Fibroblast of the aortic adventitia (primary cell): ENCODE measurements around the gene HOXA4. TPM values are rescaled to one million over a fixed set of nuclear protein-coding genes. Genes with fewer than 3 reads are reported as not detected.

Experiments
- DNase-seq: peaks from one replicate; pipeline ENCODE4 v3.0.0-alpha.2; 2010; ENCODE audit warnings: low read depth
- H3K4me3 ChIP-seq: 2 replicates; pipeline ENCODE4 v1.5.1; 2011; ENCODE audit warnings: low read depth, mild to moderate bottlenecking, control low read depth, low read length, moderate library complexity
- total RNA-seq: library from RNA; depleted of rRNA; stranded (reverse); fragments of >200 nt; gene quantifications from 2 replicates; pipeline ENCODE4 v1.2.3, GENCODE V29; 2012; ENCODE audit warnings: low replicate concordance
- TF ChIP-seq, protein P1 (sequence below): IDR thresholded peaks from 2 replicates; pipeline ENCODE4 v1.5.1; 2011; ENCODE audit warnings: mild to moderate bottlenecking, low read length, control low read depth, inconsistent platforms; ENCODE audit not compliant: insufficient read depth

The HOXA4 gene
- total RNA-seq, 1 donor = 0.99 TPM

DNA sequence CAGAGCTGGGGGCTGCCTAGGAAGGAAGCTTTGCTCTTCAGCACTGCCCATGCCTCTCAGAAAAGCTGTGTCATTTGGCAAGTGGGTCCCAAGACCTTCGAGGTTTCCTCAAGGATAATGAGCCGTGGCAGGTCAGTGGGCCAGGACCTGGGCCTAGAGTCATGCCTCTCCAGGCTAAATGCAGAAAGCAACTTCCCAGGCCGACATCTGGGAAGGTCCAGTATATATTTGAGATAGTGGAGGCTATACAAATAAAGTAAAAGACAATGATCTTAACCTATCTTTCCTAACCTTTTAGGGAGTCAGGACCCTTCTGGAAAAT lies 45.9 kb upstream of the HOXA4 start:
- DNase-seq = no peak
- TF ChIP-seq, protein P1, sequence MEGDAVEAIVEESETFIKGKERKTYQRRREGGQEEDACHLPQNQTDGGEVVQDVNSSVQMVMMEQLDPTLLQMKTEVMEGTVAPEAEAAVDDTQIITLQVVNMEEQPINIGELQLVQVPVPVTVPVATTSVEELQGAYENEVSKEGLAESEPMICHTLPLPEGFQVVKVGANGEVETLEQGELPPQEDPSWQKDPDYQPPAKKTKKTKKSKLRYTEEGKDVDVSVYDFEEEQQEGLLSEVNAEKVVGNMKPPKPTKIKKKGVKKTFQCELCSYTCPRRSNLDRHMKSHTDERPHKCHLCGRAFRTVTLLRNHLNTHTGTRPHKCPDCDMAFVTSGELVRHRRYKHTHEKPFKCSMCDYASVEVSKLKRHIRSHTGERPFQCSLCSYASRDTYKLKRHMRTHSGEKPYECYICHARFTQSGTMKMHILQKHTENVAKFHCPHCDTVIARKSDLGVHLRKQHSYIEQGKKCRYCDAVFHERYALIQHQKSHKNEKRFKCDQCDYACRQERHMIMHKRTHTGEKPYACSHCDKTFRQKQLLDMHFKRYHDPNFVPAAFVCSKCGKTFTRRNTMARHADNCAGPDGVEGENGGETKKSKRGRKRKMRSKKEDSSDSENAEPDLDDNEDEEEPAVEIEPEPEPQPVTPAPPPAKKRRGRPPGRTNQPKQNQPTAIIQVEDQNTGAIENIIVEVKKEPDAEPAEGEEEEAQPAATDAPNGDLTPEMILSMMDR = no peak
- H3K4me3 ChIP-seq = no peak overlapping the region

DNA sequence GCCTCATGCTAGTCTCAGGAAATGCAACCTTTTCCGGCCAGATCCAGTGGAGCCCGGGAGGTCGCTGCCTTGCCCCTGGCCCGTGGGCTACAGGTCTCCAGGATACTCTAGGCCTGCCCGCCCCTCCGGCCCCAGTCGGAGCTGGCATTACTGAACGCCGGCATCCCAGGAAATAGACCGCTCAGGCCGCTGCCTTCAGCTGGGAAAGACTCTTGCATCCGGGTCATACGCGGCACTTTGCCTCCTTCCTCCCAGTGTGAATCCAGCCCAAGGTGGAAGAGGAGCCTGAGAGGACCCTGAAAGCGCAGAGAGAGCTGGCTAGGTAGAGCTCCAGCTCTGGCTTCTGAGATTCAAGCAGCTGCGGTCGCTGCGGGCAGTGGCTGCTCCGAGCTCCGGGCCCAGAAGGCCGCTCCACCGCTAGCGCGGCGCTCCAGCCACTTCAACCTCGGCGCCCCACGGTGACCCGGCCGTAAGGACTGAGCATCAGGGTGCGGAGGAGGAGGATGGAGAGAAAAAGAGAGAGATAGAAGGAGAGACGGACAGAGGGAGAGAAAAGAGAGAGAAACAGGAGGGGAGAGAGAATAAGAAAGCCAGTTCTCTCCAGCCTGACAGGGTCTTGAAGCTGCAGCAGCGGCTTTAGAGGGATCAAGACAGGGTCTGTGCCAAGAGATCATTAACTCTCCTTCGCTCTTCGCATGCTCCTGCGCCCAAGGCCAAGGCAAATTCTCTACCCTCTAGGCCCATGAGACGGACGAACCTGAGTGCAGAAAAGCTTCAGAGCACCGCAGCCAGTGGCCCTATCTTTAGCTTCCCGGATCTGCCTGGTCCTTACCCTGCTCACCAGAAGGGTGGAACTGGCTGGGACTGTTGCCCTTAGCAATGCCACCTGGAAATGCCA lies 45.3 kb upstream of the HOXA4 start:
- no peak overlapping the region for H3K4me3 ChIP-seq
- no peak for DNase-seq
- TF ChIP-seq, protein P1 = no peak

DNA sequence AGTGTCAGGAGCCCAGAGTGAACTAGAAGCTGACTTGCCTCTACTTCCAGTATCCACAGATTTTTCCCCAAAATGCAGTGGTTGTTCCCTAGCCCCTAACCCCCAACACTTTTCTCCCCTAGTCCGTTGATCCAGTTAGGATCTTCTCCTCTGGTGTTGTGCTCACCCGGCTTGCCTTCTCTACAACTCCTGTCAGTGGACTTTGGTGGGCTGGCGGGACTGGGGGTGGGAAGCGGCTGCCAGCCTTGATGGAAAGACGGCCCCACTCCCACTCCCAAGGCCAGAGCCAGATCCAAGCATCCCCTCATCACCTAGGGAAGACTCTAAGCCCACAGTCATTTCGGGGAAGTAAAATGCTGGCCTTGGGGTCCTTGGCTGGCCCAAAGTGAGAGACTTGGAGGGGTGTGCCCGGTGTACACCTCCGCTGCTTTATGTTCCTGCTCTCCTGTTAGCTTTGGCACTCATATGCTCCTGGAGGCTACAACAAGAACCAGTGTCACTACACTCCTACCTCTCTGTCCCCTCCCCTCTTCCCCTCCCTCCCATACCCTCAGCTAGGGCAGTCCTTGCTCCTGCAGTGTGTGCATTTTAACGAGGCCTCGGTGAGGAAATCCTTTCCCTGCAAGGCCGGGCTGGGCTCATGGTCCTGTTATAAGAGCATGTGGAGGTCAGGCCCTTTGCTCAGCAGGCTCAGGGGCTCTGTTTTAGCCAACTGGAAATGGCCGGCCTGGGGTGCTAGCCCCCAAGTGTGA lies 44.5 kb upstream of the HOXA4 start:
- TF ChIP-seq, protein P1 = no peak
- H3K4me3 ChIP-seq = no peak overlapping the region
- DNase-seq = no peak

DNA sequence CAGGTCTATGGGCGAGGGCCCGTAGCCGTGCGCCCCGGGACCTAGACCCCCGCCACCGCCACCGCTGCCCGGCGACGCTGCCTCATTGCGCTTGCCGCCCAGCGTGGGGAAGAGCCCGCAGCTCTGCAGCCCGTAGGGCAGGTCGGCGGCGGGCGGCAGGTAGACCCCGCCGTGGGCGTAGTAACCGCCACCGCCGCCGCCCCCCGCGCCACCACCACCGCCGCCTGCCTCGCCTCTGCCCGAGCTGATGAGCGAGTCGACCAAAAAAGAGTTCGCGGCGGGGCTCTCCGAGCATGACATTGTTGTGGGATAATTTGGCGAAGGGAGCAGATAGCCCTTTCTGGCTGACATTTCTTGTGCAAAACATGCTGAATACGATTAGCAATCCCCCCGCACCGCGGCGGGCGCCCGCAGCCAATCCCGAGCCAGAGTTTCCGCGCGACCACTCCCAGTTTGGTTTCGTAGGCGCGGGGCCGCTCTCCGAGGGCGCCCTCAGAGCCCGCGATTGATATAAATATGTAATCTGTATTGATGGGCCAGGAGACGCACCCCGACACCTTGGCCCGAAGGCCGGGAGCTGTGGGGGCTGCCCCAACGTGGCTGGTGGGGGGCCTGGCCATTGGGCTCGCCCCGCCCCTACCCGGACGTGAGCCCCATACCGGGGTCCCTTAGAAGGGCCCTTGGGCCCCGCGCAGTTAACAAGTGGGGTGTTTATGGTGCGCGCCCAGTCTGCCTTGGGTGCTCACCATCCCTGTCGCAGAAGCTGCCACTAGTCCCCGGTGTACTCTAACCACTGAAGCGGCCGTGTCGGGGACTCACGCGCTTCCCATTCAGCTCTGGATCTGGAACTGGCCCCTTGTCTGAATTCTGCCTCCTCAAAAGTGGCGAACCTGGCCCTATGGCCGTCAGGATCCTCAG lies 43.7 kb upstream of the HOXA4 start, which contains the start of gene HOXA10:
HOXA10 (minus strand) TSS at position 365 of the 918 bp plus-strand sequence; CDS start at position 351, 14 bp downstream.
- H3K4me3 ChIP-seq = no peak within 1 kb of the TSS
- TF ChIP-seq, protein P1 = no peak
- no peak for DNase-seq

DNA sequence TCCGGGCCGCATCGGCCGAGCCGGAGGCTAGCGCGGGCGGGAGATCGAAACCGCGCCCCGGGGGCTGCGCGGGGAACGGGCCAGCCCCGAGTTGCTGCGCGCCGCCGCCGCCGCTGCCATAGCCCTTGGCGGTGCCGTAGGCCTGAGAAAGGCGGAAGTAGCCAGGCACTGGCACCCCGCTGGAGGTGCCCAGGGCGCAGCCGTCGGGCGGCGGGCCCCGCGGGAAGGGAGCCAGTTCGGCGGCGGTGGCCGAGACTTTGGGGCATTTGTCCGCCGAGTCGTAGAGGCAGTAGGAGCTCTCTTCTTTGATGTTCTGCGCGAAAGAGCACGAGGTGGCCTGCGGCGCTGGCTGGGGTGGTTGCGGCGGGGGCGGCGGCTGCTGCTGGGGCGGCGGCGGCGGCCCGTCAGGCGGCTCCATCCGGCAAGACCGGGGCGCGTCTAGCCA lies 43.0 kb upstream of the HOXA4 start:
- TF ChIP-seq, protein P1 = no peak
- no peak overlapping the region for H3K4me3 ChIP-seq
- DNase-seq = no peak

DNA sequence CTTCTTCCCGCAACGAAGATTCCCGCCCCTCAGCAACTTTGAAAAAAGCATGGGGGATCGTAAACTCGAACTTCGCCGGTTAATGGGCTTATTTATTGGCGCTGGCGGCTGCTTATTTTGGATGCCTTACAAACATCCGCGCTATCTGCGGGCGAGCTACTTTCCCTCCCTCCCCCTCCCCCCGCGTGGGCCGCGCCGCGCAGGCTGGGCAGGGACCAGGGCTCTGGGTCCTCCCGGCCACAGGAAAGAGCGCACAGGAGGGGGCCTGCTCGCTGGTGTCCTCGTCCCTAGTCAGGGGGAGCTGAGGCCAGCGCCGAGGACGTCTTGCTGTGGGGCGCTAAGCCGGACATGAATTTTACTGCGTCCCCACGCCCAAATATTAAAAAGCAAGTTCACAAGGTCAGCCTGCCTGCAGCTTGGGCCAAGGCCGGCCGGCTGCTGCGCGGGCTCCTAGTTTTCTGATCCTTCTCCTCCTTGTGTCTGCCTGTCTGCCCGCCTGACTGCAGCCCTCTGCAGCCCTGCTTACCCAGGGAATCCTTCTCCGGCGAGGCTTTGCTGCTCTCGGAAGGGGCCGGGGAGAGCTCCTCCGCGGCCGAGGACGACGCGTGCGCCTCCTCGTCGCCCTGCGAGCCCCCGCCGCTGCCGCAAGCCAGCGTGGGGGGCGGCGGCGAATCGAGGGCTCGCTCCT lies 42.4 kb upstream of the HOXA4 start:
- DNase-seq = no peak
- no peak overlapping the region for H3K4me3 ChIP-seq
- TF ChIP-seq, protein P1 = no peak
